HG03175 (cell line): ENCODE data around the gene SLC26A4.

Experiments
- ATAC-seq: cut with Tn5 transposase; IDR thresholded peaks from one replicate; pipeline ENCODE4 v1.9.1; 2021; ENCODE audit warnings: mild to moderate bottlenecking, moderate library complexity; ENCODE audit not compliant: unreplicated experiment

SLC26A4 gene

DNA sequence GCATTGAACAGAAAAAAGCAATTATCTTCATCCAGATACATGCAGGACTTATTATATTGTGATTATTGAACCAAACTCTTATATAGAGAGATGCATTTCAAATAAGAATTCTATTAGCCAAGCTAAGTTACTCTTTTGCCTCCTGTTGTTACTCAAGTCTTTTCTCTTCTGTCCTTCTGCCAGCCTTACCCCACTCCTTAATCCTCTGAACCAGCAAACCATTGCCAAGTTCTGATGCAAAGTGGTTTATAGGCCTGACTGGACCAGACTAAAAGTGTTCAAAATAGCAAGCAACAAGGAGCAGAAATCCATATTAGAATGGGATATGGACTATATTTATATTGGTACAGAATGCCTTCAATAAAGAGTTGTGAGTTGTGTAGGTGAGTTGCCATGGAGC lies 2.2 kb upstream of the SLC26A4 start:
- no peak for ATAC-seq

DNA sequence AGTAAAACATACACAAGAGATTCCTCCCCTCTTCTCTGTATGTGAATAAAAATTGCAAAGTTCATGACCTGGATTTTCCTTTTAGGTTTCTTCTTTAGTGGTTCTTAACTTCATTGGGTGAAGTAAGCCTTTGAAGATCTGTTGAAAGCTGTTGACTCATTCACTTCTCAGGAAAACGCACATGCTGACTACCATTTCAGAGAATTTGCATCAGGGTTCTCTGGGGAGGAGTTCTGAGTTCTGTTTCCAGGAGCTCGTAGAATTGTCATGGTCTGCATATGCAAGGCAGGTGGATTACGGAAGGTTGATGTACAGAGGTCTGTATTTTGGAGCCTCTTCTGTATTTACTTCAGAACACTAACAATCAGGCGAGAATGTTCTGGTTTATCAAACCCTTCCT lies 962 bp upstream of the SLC26A4 start:
- no peak for ATAC-seq

DNA sequence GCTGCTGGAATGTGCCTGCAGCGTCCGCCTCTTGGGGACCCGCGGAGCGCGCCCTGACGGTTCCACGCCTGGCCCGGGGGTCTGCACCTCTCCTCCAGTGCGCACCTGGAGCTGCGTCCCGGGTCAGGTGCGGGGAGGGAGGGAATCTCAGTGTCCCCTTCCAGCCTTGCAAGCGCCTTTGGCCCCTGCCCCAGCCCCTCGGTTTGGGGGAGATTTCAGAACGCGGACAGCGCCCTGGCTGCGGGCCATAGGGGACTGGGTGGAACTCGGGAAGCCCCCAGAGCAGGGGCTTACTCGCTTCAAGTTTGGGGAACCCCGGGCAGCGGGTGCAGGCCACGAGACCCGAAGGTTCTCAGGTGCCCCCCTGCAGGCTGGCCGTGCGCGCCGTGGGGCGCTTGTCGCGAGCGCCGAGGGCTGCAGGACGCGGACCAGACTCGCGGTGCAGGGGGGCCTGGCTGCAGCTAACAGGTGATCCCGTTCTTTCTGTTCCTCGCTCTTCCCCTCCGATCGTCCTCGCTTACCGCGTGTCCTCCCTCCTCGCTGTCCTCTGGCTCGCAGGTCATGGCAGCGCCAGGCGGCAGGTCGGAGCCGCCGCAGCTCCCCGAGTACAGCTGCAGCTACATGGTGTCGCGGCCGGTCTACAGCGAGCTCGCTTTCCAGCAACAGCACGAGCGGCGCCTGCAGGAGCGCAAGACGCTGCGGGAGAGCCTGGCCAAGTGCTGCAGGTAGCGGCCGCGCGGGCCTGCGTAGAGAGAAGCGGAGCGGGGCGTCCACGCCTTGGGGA lies 645 bp downstream of the SLC26A4 start:
- ATAC-seq: peak; percentile 53

DNA sequence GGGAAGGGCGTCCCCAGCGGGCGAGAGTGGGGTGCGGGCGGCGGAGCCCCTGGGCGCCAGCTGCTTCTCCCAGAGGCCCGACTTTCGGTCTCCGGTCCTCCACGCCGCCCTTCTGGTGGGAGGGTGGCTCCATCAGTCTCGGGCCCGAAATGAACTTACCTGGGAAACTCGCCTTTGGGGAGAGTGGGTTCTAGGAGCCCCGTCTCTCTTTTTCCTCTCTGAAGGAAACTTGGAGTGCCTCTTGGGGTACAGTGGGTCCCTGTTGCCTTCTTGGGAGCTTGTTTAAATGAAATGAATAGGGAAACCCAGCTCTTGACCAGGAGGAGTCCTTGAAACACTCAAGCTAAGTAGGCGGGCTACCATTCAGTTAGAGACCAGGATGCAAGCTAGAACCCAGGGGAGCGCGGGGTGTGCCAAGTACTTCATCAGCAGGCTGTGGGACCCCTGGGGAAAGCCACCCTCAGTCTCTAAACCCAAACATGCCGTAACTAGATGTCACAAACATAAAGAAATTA lies 1.3 kb downstream of the SLC26A4 start:
- no peak for ATAC-seq

DNA sequence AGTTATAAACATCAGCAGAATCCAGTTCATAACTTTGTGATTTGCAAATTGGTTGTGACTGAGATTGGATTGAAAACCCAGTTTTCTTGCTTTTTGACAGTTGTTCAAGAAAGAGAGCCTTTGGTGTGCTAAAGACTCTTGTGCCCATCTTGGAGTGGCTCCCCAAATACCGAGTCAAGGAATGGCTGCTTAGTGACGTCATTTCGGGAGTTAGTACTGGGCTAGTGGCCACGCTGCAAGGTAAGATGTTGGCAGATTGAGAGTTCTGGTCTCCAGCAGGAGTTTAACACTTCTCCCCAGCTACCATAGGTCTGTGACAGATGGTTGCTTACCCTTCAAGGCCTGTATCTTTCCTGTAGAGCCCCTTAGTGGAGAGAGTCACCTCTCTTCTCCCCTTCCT lies 2.6 kb downstream of the SLC26A4 start:
- no peak for ATAC-seq

DNA sequence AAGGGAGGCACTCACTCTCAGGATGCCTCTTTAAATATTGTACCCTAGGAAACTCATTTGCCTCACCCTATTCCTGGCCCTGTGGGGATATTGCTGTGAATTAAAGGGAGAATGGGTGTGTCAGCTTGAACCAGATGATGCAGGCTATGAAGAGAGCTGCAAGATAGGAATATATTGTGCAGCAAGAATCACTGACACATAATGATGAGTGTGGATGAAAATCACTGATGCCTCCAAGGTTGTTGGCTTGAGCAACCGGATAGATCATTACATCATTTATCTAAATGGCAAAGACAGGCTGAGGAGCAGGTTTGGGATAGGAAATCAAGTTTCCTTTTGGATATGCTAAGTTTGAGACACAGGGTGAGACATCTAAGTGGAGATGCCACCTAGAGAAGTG lies 6.2 kb downstream of the SLC26A4 start:
- ATAC-seq: no peak

DNA sequence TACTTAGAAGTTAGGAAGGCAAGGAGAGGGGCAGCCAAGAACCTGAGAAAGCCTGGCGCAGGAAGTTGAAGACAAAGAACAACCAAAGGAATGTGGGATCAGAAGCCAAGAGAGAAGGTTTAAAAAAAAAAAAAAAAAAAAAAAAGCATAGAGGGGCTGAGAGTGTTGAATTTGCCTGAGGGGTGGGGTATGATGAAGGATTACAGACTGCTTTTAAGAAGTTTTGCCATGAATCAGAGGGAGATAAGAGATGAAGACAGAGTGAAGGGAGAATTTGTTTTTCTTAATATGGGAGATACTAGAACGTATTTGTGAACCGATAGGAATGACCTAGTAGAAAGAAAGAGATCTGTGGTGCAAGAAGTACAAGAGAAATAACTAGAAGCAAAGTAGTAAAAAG lies 6.7 kb downstream of the SLC26A4 start:
- no peak for ATAC-seq

DNA sequence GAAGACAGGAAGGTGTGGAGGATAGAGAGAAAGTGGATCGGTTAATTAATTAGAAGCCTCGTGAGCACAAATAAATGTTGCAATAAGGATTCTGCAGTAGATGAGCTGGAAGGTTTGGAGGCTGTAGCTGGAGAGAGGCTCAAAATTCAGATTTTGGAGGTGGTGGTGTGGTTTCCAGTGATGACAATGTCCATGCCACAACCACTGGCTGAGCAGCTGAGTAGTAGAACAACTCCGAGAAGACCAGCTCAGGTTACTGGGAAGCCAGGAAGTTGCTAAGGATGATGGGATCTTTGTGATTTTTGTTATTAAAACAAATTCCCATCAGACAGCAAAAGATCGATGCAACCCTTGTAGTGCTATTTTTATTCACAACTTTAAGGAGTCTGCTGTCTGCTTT lies 7.7 kb downstream of the SLC26A4 start:
- no peak for ATAC-seq

DNA sequence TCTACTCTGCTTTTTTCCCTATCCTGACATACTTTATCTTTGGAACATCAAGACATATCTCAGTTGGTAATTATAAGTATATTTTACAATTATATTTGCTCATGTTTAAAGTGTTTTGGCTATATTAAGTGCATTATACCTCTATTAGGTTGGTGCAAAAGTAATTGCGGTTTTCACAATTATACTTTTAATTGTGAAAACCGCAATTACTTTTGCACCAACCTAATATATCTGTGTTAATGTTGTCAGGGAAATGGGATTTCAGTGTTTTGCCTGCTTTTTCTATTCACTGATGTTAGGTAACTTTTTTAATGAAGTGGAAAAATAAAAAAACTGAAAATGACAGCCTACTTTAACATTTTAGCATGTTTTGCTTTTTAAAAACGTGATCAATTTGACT lies 11.6 kb downstream of the SLC26A4 start:
- ATAC-seq: no peak

DNA sequence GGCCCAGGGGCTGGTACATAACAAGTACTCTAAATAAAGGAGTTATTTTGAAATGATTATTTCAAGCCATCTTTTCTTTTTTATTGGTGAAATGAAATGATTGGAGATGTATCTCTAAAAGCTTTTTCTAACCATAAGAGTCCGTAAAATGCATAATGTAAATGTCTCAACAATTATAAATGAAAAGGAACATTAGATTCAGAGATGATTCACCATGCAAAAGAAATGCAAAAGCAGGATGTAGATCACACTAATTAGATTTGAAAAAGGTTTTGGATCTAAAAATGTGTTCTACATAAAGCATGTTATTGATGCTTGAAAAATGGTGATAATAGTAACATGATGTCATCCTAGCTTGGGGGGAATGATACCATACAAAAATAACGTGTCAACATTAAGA lies 15.6 kb downstream of the SLC26A4 start:
- ATAC-seq: no peak

DNA sequence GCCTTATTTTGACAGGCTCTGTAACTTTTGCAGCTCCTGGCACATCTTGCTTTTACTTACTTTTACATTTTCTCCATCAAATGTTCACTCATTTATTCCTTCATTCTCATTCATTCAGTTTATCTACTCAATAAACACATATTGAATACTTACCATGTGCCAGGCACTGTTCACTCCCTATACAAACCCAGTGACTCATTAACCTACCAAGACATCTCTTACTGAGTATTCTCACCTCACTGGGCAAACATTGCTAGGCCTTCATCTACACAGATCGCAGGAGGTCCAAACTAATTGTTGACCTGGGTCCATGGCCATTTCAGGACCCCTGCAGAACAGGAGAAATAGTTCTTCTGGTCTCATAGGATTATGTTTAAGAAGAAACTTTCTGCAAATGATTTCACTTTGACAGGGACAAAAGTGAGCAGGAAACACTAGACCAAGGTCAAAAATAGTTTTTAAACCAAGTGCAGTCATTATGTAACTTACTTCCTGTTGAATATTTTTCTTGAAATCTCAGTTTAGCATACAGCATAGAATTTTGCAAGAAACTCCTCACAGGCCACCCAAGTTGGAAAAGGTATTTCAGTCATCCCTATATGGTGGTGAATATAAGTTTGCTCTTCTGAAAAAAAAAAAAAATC lies 17.6 kb downstream of the SLC26A4 start:
- peak; percentile 71 for ATAC-seq

DNA sequence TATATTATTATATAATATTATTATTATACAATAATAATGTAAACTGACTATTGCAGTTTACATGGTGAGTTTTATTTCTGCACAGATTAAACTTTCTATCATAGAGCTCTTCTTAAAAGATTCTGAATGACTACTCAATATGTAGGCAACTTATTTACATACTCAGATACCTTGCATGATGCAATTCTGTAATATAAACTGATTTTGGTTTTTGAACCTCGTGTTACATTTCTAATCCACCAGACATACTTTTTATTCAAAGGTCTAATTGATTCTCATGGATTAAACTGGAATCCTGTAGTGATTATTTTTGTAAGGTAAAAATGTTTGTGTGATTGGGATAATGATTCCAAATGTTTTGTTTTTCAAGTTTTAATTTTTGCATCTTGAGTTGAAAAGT lies 19.9 kb downstream of the SLC26A4 start:
- ATAC-seq: no peak

DNA sequence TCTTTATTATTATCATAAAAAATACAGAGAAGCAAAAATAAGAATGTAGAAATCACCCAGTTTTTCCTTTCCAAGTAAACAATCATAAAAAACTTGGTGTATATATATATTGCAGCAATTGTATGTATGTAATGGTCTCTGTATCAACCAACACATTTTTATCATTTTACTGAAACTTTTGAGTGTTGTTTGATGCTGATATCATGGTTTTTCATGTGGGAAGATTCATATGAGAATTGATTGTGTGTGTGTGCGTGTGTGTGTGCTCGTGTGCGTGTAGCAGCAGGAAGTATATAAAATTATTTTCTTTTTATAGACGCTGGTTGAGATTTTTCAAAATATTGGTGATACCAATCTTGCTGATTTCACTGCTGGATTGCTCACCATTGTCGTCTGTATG lies 22.3 kb downstream of the SLC26A4 start:
- ATAC-seq: no peak

DNA sequence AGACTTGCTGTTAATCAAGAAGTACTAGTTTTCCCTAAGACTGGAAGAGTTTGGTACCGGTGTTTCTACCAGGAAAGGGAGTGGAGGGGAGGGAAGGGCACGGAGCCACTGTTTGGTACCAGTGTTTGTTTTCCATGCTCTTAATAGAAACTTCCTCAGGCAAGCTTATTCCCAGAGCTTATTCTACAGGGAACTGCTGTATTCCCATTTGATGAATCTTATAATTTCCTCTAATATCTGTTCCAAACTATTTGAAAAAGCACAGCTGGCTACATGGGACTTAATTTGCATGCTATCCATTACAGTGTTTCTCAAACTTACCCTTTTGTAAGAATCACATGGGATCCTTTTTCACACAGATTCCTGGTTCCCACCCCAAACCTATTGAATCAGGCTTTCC lies 23.7 kb downstream of the SLC26A4 start:
- ATAC-seq: no peak

DNA sequence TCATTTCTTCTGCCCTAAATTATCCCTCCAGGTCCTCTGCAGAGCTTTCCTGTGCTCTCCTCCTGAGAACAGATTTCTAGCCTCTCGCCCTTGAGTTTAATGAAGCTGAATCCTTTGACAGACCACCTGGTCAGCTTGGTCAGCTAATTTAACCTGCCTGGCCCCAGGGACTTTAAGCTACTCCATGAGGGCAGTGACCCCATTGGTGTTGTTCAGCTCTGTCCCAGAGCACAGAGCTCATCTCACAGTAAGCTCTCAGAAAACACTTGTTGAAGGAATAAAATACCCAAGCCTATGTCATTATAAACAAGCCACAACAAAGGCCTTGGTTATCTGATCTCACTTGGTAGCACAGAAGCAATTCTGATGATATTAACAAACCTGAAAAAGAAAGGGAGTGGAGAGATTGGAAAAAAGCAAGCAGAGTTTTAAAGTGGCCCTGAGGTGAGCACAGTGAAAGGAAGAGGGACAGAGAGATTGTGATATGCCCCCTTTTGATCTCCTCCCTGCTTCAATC lies 24.4 kb downstream of the SLC26A4 start:
- ATAC-seq: no peak

DNA sequence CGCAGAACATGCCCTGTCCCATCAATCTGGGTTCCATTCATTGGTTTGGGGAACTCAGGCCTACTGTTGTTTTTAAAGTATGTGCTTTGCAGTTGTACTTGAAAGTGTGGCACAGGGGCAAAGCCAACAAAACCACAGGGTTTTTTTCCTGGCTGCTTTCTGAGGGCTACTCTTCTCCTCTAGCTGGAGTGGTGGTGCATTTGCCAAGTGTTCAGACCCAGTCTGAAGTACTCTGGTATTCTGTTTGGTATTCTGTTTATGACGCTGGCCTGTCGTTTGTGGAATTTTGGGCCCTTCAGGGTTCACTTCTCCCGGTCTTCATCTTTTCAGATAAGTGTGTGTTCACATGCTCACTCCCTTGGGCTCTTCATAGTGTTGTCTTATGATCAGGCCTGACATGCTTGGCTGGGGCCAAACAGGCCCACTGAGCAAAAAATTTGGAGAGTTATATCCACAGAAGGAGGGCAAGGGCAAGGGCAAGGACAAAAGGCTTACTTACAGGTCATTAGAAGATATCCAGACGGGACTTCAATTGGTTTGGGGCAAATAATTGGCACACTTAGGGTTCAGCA lies 26.3 kb downstream of the SLC26A4 start:
- no peak for ATAC-seq

DNA sequence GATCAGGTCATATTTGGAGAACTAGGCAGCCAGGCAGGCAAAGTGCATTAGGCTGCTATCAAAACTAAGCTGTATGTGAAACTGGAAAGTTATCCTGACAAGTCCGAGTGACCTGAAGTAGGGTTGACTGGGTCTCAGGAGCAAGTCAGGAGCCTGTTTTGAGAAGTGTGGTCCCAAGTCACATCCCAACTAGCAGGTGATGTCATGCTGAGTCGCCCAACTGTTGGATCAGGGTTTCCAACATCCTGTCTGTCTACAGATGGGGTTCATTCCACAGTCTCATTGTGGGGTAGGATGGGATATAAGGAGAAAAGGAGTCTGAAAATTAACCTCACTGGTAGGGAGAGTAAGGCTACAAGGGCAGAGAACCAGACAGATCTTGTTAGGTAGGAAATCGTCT lies 27.0 kb downstream of the SLC26A4 start:
- ATAC-seq: no peak

DNA sequence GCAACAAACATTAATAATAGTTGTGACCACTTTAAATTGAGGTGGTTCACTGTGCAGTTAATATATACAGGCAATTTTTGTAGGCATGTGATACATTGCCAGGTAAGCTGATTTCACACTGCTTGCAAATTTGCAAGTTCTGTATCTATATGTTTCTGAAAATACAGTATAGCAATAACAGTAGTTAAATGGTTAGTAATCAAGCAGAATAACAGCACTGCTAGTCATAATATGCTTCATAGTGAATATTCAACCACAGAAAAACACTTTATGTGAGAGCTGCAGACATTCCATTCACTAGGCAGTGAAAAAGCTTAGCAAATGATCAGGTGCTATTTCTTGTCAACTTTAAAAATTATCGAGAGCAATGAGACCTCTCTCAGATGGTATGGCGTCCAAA lies 28.9 kb downstream of the SLC26A4 start:
- ATAC-seq: no peak

DNA sequence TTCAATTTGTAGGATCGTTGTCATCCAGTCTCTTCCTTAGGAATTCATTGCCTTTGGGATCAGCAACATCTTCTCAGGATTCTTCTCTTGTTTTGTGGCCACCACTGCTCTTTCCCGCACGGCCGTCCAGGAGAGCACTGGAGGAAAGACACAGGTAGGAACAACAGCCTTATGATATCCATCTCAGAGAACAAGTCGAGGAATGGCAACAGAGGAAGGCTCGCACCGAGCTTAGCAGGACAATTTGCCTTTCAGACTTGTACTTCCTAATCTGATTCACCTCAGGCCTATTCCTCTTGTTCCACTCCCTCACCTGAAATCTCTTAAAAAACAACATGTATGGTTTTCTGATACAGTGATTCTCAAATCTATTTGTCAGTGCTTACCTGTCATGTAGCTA lies 29.5 kb downstream of the SLC26A4 start:
- ATAC-seq: no peak

DNA sequence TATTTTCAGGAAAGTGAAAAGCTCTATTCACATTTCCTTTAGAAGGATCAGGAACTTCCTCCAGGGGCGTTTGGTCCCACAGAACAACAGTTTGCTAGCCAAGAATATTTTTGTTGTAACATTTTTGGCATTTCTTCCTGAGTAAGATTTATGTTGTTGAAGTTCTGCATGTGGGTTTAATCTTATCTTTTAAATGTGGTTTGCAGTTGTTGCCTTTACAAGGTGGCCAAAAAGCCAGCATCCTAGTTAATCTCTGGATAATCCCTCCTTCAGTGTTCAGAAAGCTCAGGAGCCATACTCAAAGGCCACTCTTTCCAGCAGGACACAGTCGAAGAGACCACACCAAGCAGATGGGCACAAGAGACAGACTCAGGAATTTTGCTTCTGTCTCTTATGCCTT lies 30.0 kb downstream of the SLC26A4 start:
- ATAC-seq: no peak

DNA sequence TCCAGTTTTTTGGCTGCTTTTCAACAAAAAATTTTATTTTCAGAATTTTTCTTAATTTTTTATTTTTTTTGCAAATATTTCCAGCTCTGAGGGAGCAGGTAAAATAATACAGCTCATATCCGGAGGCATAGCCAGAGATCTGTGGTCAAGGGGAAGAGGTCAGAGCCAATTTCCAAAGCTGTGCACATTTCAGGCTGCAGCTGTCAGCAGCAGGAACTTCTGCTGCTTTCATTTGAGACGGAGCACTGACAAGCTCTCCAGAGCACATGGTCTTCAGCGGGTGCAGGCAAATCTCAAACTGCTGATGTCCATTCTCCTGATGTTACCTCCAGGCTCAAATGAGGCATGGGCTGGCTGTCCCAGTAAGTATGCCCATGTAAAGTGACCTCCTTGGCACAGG lies 31.1 kb downstream of the SLC26A4 start:
- no peak for ATAC-seq

DNA sequence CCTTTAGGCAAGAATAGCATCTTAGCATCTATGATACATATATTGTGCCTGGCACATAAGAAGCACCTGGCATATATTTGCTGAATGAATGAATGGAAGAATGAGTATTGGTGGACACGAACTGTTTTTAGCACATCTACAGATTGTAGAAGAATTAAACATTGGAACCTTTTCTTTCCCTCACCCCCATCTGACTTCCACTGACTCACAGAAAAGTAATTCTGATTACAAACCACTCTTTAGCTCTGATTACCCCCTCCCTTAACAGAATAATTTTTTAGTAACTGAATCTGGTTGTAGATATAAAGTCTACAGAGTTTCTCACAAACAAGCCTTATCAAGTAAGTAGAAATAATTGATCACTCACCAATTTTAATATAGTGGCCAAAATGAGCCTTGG lies 31.9 kb downstream of the SLC26A4 start:
- ATAC-seq: no peak
